GM12864 (cell line): ENCODE results near the gene KCNQ1.

Experiments
- DNase-seq: peaks from one replicate; pipeline ENCODE4 v3.0.0-alpha.2; 2011; ENCODE audit warnings: low read depth
- H3K4me3 ChIP-seq: 2 replicates; pipeline ENCODE4 v1.5.1; 2011; ENCODE audit warnings: mild to moderate bottlenecking, low read depth, low read length, control low read depth
- CTCF ChIP-seq: IDR thresholded peaks from 2 replicates; pipeline ENCODE4 v1.5.1; 2011; ENCODE audit warnings: low read depth, mild to moderate bottlenecking, moderate library complexity, low read length, control low read depth, inconsistent platforms; ENCODE audit errors: missing control alignments

The KCNQ1 gene

GRCh38 chr11:2590131-2590964 is 145.5 kb downstream of the KCNQ1 start:
- TF ChIP-seq CTCF, result no peak
- H3K4me3 ChIP-seq, result no peak overlapping the region
- no peak for DNase-seq

GRCh38 chr11:2590965-2591754 is 146.4 kb downstream of the KCNQ1 start:
- no peak for DNase-seq

GRCh38 chr11:2591805-2592204 is 147.0 kb downstream of the KCNQ1 start:
- no peak for TF ChIP-seq CTCF
- DNase-seq, result no peak
- H3K4me3 ChIP-seq, result no peak overlapping the region

More at GRCh38 chr11:2590965-2591754, 146.4 kb downstream of the KCNQ1 start:
- TF ChIP-seq CTCF, result no peak
- no peak overlapping the region for H3K4me3 ChIP-seq

GRCh38 chr11:2592559-2593392 is 148.0 kb downstream of the KCNQ1 start:
- H3K4me3 ChIP-seq, result no peak overlapping the region
- no peak for TF ChIP-seq CTCF
- DNase-seq, result no peak

GRCh38 chr11:2593393-2593950 is 148.7 kb downstream of the KCNQ1 start:
- TF ChIP-seq CTCF, result no peak
- no peak for DNase-seq
- no peak overlapping the region for H3K4me3 ChIP-seq

GRCh38 chr11:2594267-2594666 is 149.5 kb downstream of the KCNQ1 start:
- H3K4me3 ChIP-seq, result no peak overlapping the region
- no peak for TF ChIP-seq CTCF
- no peak for DNase-seq
